ENCODE results near the gene CIRBP. TPM values are rescaled to one million over a fixed set of nuclear protein-coding genes. Genes with fewer than 3 reads are reported as not detected.

Gene CIRBP
- total RNA-seq, 2 experiments from 2014 or later, result 169 to 224 TPM

DNA sequence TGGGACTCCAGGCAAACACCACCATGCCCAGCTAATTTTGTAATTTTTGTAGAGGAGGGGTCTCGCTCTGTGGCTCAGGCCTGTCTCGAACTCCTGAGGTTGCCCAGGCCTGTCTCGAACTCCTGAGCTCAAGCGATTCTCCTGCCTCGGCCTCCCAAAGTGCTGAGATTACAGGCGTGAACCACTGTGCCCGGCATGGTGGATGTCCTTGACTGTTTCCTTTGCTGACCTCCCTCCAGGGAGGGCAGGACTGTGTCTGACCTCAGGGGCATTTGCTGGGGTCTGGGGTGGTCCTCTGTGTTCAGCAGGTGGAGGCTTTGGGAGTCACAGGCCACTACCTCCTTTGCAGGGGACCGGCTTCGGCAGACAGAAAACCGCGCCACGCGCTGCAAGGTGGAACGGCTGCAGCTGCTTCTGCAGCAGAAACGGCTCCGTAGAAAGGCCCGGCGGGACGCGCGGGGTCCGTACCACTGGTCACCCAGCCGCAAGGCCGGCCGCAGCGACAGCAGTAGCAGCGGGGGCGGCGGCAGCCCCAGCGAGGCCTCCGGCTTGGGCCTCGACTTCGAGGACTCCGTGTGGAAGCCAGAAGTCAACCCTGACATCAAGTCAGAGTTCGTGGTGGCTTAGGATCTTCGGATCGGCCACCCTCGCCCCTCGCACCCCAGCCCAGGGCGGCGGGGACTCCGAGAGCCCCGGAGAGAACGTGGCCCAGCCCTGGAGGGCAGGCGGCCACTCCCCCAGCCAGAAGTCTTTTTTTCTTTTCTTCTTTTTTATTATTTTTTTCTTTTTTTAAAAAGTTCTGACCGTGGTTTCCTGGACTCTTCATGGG lies 12.3 kb upstream of the CIRBP start:
- peaks cover 37% of the 10 kb centered on the region for H3K36me3 Mint-ChIP-seq (ENCODE audit: low read depth)
- POLR2A ChIA-PET, result interaction anchor here (1.6 kb wide), 1 partner anchor 12 kb away, joined by 4 read pairs; no protein-coding TSS in a partner anchor

DNA sequence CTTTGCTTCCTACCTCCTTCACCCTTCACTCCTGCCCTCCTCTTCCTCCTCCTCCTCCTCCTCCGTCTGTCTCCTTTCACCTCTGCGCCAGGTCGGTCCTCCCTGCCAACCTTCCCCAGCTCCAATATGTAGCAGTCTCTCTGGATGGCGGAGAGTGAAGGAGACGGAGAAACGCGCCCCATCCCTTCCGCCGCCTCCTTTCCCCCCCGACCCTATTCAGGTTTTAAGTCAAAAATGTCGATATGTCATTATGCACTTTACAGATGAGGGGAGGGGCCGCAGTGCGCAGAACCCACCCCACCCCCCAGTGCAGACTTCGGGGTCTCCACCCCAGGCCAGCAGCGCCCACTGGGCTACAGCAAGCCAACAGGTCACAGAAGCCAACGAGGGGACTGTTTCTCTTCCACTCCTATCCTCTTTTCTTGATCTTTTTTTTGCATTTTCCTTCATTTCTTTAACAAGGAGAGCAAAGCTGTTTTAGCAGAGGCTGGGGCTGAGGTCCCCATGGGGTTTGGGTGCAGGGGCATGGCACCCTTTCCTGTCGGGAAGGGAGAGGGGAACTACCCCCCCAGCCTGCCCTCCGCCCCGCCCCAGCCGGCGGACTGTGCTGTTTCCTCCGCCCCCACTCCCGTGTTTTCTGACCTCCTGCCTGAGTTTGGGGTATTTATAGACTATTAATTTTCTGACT lies 11.5 kb upstream of the CIRBP start:
- Mint-ChIP-seq H3K27ac (peak overlapping the region; percentile 96), H3K36me3 (ENCODE audit: low read depth) (peaks cover 32% of the 10 kb centered on the region)

More for the DNA sequence above, 12.3 kb upstream of the CIRBP start:
- H3K4me3 Mint-ChIP-seq, result no peak overlapping the region
- H3K27ac Mint-ChIP-seq, result no peak overlapping the region
- CTCF ChIA-PET, result interaction anchor here (0.6 to 7.3 kb wide), 3 partner anchors 9 to 573 kb away, joined by 3 to 105 read pairs (median 65); partner anchors contain the start of gene CIRBP
- no peaks in the 10 kb centered on the region for H3K9me3 Mint-ChIP-seq
- peaks cover 53% of the 10 kb centered on the region for H3K4me1 Mint-ChIP-seq
- no peaks in the 10 kb centered on the region for H3K27me3 Mint-ChIP-seq
- no peak for DNase-seq

DNA sequence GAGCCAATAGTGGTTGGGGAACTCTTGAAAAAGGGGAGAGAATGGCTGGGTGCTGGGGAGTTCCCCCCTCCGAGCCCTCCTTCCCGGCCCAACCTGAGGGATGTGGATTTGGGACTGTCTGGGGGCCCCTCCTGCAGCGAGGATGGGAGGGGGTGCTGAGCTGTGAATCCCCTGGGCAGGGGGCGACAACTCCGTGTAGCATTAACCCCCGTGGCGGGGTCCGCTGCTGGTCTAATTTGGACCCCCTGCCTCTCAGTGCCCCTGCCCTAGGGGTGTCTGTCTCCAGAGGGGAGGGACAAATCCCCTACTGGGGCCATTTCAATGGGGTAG lies 11.0 kb upstream of the CIRBP start:
- peaks cover 32% of the 10 kb centered on the region for H3K36me3 Mint-ChIP-seq (ENCODE audit: low read depth)
- CTCF ChIA-PET, result interaction anchor here (6.6 to 7.3 kb wide), 2 partner anchors 8 to 14 kb away, joined by 65 to 105 read pairs; partner anchors contain the start of gene CIRBP
- no peak for DNase-seq
- H3K4me3 Mint-ChIP-seq, result peak overlapping the region; percentile 83
- H3K4me1 Mint-ChIP-seq, result peaks cover 60% of the 10 kb centered on the region
- H3K27me3 Mint-ChIP-seq, result no peaks in the 10 kb centered on the region
- POLR2A ChIA-PET, result interaction anchor here (0.6 kb wide), 1 partner anchor 11 kb away, joined by 3 read pairs; no protein-coding TSS in a partner anchor
- no peaks in the 10 kb centered on the region for H3K9me3 Mint-ChIP-seq
- H3K27ac Mint-ChIP-seq, result peak overlapping the region; percentile 96

More for the DNA sequence above, 11.5 kb upstream of the CIRBP start:
- H3K4me3 Mint-ChIP-seq, result peak overlapping the region; percentile 83
- DNase-seq, result no peak
- no peaks in the 10 kb centered on the region for H3K27me3 Mint-ChIP-seq
- peaks cover 57% of the 10 kb centered on the region for H3K4me1 Mint-ChIP-seq
- POLR2A ChIA-PET, result interaction anchor here (0.6 to 1.6 kb wide), 2 partner anchors 11 kb away, joined by 3 to 4 read pairs; no protein-coding TSS in a partner anchor
- CTCF ChIA-PET, result interaction anchor here (0.6 to 7.3 kb wide), 3 partner anchors 8 to 574 kb away, joined by 3 to 105 read pairs (median 65); partner anchors contain the start of gene CIRBP
- H3K9me3 Mint-ChIP-seq, result no peaks in the 10 kb centered on the region

DNA sequence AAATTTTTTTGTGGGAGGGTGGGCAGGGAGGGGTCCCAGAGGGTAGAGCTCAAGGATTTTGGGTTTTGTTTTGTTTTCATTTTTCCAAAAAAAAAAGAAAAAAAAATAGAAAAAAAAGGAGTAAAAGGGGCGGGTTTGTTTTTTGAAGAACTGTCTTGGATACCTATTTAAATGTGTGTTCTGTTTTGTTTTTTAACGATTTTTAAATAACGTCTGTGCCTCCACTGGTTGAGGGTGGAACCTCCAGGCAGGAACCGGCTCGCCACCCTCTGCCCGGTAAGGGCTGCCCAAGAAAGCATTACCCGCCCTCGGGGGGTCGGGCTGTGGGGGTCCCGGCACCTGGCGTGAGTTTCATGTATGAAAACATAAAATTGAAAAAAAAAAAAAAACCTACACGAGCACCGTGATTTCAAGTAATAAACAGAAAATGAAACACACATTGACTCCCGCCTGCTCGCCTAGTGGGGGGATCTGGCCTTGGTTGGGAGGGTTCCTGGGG lies 10.4 kb upstream of the CIRBP start:
- ChIA-PET POLR2A (interaction anchor here (0.6 kb wide), 1 partner anchor 15 kb away, joined by 3 read pairs; no protein-coding TSS in a partner anchor), CTCF (interaction anchor here (6.6 to 11.3 kb wide), 2 partner anchors 15 kb away, joined by 65 to 299 read pairs; partner anchors contain the start of gene ATP5F1D)
- H3K27me3 Mint-ChIP-seq, result no peaks in the 10 kb centered on the region
- DNase-seq, result no peak
- peak overlapping the region; percentile 96 for H3K27ac Mint-ChIP-seq
- no peaks in the 10 kb centered on the region for H3K9me3 Mint-ChIP-seq
- H3K36me3 Mint-ChIP-seq (ENCODE audit: low read depth), result peaks cover 27% of the 10 kb centered on the region
- H3K4me1 Mint-ChIP-seq, result peaks cover 58% of the 10 kb centered on the region
- peak overlapping the region; percentile 83 for H3K4me3 Mint-ChIP-seq

DNA sequence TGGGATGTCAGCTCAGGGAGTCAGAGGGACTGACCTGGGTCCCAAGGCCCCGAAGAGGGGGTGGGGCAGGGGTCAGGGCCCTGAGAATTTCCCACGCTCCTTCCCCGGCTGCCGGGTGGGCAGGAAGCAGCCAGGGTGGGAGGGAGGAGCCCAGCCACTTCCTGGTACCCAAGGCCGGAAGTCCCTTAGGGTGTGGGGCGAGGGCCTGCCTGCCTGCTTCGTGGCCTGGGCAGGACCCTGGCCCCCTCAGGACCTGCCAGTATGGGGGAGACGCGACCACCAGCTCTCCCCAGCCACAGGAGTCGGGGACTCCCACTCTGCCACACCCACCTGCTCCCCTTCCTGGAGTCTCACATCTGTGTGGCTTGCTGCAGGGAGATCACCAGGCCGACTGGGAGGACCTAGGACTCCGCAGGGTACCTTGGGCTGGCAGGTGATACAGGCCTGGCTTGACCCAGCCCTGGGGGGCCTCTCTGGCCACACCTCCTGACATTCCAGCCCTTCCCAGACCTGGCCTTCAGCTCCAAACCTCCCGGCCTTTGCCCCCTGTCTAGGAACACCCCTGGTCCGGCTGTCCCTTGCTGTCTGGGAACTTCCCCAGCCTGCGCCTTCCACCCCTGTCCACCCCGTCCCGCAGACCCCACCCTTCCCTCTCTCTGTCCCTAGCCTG lies 9.8 kb upstream of the CIRBP start:
- H3K27me3 Mint-ChIP-seq, result no peaks in the 10 kb centered on the region
- DNase-seq, result peak; percentile 81
- ChIA-PET POLR2A (interaction anchor here (0.6 to 0.7 kb wide), 2 partner anchors 9 to 15 kb away, joined by 3 to 4 read pairs; partner anchors contain the start of gene CIRBP), CTCF (interaction anchor here (11.3 kb wide), 1 partner anchor 16 kb away, joined by 299 read pairs; the partner anchor contains the start of gene ATP5F1D)
- peaks cover 58% of the 10 kb centered on the region for H3K4me1 Mint-ChIP-seq
- peaks cover 27% of the 10 kb centered on the region for H3K36me3 Mint-ChIP-seq (ENCODE audit: low read depth)
- no peaks in the 10 kb centered on the region for H3K9me3 Mint-ChIP-seq
- peak overlapping the region; percentile 96 for H3K27ac Mint-ChIP-seq
- peak overlapping the region; percentile 83 for H3K4me3 Mint-ChIP-seq

DNA sequence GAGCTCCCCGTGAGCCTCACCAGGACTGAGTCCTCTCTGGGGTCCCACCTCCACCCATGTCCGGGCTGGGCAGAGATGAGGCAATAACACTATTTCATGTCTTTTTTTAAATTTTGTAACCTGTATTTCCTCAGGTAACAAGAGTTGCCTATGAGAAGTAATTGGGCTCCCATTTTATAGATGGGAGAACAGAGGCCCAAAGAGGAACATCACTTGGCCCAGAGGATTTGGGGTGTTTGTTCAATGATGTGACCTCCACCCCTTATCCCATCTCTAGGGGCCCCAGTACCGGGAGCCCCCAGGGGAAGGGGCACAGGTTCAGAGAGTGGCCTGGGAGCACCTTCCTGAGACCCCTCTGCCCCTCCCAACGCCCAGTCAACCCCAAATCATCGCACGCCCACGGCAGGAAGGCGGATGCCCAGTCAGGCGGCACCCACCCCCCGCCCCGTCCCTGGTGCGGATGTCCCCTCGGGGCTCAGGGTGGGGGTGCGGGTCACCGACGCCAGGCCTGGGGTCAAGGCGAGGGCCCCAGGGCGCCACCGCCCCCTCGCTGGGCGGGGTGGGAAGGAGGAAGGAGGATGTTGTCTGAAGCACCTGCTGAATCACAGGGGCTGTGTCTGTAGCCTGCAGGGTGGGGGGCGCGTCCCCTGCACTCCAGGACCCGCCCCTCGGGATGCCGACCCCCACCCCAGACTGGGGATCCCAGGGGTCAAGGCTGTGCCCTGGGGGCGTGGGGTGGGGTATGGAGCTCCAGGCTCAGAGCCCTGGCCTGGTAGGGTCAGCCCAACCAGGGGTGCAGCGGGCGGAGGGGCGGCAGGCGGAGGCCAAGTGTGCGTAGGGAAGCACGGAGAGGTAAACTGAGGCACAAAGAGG lies 9.0 kb upstream of the CIRBP start:
- DNase-seq, result peak; percentile 54
- Mint-ChIP-seq H3K27me3 (no peaks in the 10 kb centered on the region), H3K9me3 (no peaks in the 10 kb centered on the region), H3K4me3 (peak overlapping the region; percentile 87), H3K27ac (peak overlapping the region; percentile 96), H3K36me3 (ENCODE audit: low read depth) (peaks cover 19% of the 10 kb centered on the region), H3K4me1 (peaks cover 52% of the 10 kb centered on the region)
- POLR2A ChIA-PET, result interaction anchor here (0.7 to 1.2 kb wide), 2 partner anchors 9 kb away, joined by 3 to 4 read pairs; partner anchors contain the start of gene CIRBP
- CTCF ChIA-PET, result interaction anchor here (1.2 to 11.3 kb wide), 3 partner anchors 9 to 16 kb away, joined by 3 to 299 read pairs (median 3); partner anchors contain the start of genes ATP5F1D and CIRBP

DNA sequence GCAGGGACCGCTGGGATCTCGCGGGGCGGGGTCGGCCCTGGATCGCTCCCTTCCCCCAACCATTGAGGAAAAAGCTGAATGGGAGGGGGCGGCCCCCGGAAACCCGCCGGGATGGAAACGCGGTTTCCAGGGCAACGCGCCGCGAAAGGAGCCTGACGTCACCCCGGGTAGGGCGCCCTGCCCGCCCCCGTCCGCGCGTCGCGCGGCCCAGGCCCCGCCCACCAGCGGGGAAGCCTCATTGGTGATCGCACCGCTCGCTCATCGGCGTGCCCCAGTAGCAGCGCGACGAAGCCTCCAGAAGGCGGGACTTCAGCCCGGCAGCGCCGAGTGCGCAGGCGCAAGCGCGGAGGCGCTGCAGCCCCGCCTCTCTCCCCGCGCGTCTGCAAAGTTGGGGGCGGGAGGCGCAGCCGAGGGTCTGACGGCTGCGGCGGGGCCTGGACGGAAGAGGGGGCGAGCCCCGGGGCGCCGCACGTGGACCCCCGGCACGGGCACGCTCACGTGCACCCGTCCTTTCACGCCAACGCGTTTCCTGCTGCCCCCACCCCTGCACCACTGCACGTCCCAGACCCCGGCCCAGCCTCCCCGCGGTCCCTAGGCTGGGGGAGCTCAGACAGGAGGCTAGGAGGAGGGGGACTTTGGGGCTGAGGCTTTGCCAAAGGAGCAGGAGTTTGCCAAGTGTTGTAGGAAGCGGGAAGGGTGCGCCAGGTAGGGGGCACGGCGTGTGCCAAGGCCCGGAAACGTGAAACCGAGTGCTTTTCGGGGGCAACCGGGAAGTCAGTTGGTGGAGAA lies 8.2 kb upstream of the CIRBP start:
- Mint-ChIP-seq H3K9me3 (no peaks in the 10 kb centered on the region), H3K27ac (peak overlapping the region; percentile 93), H3K36me3 (ENCODE audit: low read depth) (peaks cover 16% of the 10 kb centered on the region), H3K4me3 (peak overlapping the region; percentile 87), H3K4me1 (peaks cover 57% of the 10 kb centered on the region), H3K27me3 (no peaks in the 10 kb centered on the region)
- CTCF ChIA-PET, result interaction anchor here (1.2 to 11.3 kb wide), 4 partner anchors 8 to 17 kb away, joined by 3 to 299 read pairs (median 4); partner anchors contain the start of genes ATP5F1D and CIRBP
- DNase-seq, result peak; percentile 97
- POLR2A ChIA-PET, result interaction anchor here (1.2 kb wide), 1 partner anchor 8 kb away, joined by 3 read pairs; the partner anchor contains the start of gene CIRBP

DNA sequence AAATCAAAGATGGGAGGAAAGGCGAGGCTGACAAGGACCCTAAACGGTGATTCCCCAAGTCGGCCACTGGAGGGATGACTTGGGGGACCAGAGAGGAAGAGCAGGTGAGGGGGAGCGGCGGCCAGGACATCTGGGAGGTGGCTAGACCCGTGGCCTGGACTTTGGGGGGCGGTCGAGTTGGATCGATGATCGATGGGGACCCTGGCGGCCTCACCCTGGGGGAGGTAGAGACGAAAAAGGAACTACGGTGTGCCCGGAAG lies 7.7 kb upstream of the CIRBP start:
- Mint-ChIP-seq H3K27ac (peak overlapping the region; percentile 93), H3K4me1 (peaks cover 57% of the 10 kb centered on the region), H3K9me3 (no peaks in the 10 kb centered on the region), H3K27me3 (no peaks in the 10 kb centered on the region), H3K36me3 (ENCODE audit: low read depth) (peaks cover 16% of the 10 kb centered on the region), H3K4me3 (peak overlapping the region; percentile 87)
- peak; percentile 42 for DNase-seq
- ChIA-PET POLR2A (interaction anchor here (0.7 kb wide), 1 partner anchor 10 kb away, joined by 3 read pairs; no protein-coding TSS in a partner anchor), CTCF (interaction anchor here (2.0 to 11.3 kb wide), 2 partner anchors 12 to 18 kb away, joined by 5 to 299 read pairs; partner anchors contain the start of gene ATP5F1D)

DNA sequence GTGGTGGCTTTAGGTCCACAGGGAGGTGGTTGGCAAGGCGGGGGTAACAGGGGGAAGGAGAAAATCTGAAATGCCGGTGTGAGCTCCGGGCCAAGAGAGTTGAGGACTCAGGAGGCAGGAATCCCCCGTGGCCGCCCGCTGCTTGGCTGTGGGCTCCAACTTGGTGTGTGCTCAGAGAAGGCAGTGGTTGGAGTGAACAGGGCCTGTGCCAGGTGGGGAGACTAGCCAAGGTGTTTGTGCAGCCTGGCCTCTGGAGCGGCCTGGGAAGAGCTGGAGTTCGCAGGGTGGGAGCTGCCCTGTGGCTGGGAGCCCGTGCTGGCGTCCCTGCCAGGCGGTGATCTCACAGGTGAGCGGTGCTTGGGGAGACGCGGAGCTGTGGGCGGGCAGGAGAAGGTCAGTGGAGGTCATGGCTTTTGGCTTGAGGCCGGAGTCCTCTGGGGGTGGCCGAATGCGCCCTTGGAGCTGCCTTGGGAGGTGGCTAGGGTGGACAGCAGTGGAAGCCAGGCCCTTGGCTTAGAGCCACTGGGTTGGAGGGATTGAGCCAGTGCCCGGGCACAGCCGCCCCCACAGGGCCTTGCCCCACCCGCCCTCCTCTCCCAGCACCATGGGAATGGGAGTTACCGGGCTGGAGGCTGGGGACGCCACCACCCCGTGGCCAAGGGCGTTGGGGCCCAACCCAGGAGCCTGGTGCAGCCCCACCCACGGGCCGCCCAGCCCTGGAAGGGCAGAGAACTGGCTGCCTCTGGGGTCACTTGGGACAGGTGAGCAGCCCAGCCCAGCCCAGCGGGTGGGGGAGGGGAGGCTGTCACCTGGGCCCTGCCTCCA lies 7.1 kb upstream of the CIRBP start:
- H3K9me3 Mint-ChIP-seq, result no peaks in the 10 kb centered on the region
- CTCF ChIA-PET, result interaction anchor here (2.0 to 11.3 kb wide), 3 partner anchors 7 to 18 kb away, joined by 5 to 299 read pairs (median 105); partner anchors contain the start of gene ATP5F1D
- DNase-seq, result peak; percentile 33
- H3K4me1 Mint-ChIP-seq, result peaks cover 55% of the 10 kb centered on the region
- POLR2A ChIA-PET, result interaction anchor here (0.7 kb wide), 1 partner anchor 10 kb away, joined by 3 read pairs; no protein-coding TSS in a partner anchor
- H3K4me3 Mint-ChIP-seq, result peak overlapping the region; percentile 87
- H3K36me3 Mint-ChIP-seq (ENCODE audit: low read depth), result peaks cover 16% of the 10 kb centered on the region
- peak overlapping the region; percentile 93 for H3K27ac Mint-ChIP-seq
- no peaks in the 10 kb centered on the region for H3K27me3 Mint-ChIP-seq

DNA sequence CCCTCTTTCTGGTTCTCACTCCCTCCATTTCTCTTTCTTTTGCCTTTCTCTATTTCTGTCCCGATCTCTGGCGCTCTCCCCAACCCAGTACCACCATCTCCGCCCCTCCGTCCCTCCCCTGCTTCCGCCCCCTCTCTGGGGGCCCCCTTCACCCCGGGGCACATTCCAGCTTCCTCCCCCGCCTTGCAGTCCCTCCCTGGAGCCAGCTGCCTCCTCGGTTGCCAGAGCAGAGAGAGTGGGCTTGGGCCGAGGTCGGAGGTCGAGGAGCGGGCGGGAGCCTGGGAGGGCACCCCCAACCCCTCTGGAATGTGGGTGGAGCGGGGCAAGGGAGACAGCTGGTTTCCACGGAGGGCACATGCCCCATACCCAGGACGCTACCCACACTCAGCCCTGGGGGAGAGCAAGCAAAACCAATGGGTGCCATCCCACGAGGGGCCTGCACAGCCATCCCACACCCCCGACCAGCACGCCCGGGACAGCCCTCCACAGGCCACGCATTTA lies 6.5 kb upstream of the CIRBP start:
- H3K27ac Mint-ChIP-seq, result no peak overlapping the region

More for the DNA sequence above, 6.5 kb upstream of the CIRBP start:
- ChIA-PET POLR2A (no interaction called here), CTCF (interaction anchor here (2.0 to 11.3 kb wide), 3 partner anchors 8 to 19 kb away, joined by 5 to 299 read pairs (median 105); partner anchors contain the start of gene ATP5F1D)
- Mint-ChIP-seq H3K9me3 (no peaks in the 10 kb centered on the region), H3K27me3 (peaks cover 2% of the 10 kb centered on the region), H3K36me3 (ENCODE audit: low read depth) (peaks cover 12% of the 10 kb centered on the region), H3K4me1 (peaks cover 57% of the 10 kb centered on the region), H3K4me3 (peak overlapping the region; percentile 30)
- no peak for DNase-seq

Data from activated CD4-positive, alpha-beta T cell treated with anti-CD3 and anti-CD28 coated beads, Interleukin-2, amount 10 ng/mL, durations not matched to agents 7 days and 5 days (primary cell).